Cardiac fibroblast (primary cell): Measurements from ENCODE around the gene PRDM13.

Experiments
- DNase-seq, 2 donors: peaks; one replicate each; pipeline versions ENCODE4 v3.0.0 to v3.0.0-alpha.2; 2010; ENCODE audit warnings: low read depth in 2 of 2
- H3K4me3 ChIP-seq, 2 donors: replicated peaks in 1 of 2; 1 replicate in 1 of 2; 2 replicates in 1 of 2; pipeline ENCODE4 v1.5.1; 2011; ENCODE audit warnings: low read depth in 2 of 2, low read length in 2 of 2, mild to moderate bottlenecking in 2 of 2, moderate library complexity in 1 of 2
- TF ChIP-seq, protein P1 (sequence below): IDR thresholded peaks from one replicate; pipeline ENCODE4 v1.5.1; 2011; ENCODE audit warnings: low read depth, mild to moderate bottlenecking, low read length, inconsistent platforms

The PRDM13 gene

DNA sequence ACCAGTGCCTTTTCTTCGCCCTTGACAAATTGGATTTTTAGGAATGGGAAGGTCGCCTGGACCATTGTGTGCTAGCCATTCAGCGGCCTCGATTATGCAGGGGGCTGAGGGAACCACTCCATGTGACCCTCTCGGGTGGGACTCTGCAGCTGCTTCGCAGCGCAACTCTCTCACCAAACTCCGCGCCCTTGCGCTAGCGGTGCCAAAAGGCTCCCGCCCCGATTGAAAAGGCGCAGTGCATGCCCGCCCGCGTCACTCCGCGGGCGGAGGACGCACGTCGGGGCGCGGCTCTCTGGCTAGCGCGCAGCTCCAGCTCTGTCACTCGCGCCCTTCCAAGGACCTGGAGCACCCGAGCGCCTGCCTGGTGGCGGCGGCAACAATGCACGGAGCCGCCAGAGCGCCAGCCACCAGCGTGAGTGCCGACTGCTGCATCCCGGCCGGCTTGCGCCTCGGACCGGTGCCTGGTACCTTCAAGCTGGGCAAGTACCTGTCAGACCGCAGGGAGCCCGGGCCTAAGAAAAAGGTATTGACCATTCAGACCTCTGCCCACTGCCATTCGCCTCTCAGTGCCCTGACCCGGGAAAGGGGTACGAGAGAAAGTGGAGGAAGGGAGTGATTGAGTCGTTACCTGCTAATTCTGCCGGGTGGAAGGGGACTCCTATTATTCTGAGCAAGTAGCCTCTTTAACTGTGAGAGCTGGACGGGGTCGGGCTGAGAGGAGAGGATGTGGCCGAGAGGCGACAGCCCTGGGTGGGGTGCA lies at the start of gene PRDM13:
PRDM13 (plus strand) TSS at position 178 of the 760 bp plus-strand sequence; CDS start at position 380, 202 bp downstream.
- TF ChIP-seq, protein P1, sequence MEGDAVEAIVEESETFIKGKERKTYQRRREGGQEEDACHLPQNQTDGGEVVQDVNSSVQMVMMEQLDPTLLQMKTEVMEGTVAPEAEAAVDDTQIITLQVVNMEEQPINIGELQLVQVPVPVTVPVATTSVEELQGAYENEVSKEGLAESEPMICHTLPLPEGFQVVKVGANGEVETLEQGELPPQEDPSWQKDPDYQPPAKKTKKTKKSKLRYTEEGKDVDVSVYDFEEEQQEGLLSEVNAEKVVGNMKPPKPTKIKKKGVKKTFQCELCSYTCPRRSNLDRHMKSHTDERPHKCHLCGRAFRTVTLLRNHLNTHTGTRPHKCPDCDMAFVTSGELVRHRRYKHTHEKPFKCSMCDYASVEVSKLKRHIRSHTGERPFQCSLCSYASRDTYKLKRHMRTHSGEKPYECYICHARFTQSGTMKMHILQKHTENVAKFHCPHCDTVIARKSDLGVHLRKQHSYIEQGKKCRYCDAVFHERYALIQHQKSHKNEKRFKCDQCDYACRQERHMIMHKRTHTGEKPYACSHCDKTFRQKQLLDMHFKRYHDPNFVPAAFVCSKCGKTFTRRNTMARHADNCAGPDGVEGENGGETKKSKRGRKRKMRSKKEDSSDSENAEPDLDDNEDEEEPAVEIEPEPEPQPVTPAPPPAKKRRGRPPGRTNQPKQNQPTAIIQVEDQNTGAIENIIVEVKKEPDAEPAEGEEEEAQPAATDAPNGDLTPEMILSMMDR, result no peak
- no peak for DNase-seq
- no peak within 1 kb of the TSS for H3K4me3 ChIP-seq

DNA sequence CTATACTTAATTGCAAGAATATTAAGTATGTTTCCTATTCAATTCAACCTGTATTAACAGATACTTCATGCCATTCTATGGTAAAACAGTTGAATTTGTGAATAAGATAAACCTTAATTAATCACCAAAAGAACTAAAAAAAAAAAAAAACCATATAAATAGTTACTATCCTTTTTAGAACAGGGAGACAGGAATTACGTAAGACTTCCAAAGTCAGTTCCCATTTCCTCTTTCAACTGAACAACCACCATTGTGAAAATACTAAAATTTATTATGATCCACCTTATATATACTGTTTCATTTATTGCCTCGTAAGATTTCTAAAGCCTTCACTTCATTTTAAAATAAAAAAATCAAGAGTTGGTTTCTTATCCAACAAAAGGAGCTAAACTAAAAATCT lies 47.6 kb upstream of the PRDM13 start:
- TF ChIP-seq, protein P1, result no peak
- H3K4me3 ChIP-seq, result no peak overlapping the region
- peak in 1 of 2 donors; percentile 3 for DNase-seq

DNA sequence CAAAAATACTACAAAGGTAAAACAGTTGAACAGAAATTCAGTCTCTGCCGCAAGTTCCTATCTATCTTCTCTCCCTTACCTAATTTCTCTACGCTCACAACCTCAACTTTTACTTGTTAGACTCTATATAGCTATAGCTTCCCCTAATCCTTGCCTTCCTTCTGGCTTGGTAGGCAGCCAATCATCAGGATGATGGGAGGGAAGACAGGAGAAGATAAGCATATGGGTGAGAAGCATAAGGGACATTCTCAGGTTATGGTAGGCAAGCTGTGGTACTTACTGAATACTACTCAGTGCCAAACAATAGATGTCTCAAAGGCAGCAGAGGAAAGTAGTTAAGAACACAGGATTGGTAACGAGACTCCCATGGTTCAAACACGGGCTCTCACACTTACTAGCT lies 46.0 kb upstream of the PRDM13 start:
- no peak overlapping the region for H3K4me3 ChIP-seq
- TF ChIP-seq, protein P1, result no peak
- no peak for DNase-seq

DNA sequence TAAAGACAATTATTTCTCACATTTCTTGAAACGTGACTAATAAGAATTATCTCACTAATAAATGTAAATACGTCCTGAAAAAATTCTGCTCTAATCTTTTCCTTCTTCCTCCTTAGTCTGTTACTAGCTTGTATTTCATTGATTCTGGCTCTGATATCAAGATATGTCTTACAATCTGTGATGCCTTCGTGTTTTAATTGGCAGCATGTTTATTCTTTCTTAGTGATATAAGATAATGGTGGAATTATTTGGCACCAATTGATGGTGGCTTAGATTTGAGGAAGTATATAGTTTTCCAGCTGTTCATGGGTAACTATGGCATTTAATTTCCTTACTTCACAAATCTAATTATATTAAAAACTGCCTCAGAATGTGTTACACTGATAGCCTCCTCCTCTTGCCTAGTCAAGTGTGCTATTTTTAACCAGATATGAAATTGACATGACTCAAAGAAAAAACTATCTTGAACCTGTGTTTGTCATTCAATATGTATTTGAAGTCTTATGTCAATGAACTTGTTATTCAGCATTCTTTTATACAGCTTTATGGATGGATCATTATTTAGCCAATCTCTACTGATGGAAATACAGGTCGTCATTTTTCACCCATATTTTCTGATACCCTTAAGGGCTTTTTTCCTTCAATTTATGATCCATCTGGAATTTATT lies 43.4 kb upstream of the PRDM13 start:
- TF ChIP-seq, protein P1, result no peak
- no peak overlapping the region for H3K4me3 ChIP-seq
- DNase-seq, result no peak

DNA sequence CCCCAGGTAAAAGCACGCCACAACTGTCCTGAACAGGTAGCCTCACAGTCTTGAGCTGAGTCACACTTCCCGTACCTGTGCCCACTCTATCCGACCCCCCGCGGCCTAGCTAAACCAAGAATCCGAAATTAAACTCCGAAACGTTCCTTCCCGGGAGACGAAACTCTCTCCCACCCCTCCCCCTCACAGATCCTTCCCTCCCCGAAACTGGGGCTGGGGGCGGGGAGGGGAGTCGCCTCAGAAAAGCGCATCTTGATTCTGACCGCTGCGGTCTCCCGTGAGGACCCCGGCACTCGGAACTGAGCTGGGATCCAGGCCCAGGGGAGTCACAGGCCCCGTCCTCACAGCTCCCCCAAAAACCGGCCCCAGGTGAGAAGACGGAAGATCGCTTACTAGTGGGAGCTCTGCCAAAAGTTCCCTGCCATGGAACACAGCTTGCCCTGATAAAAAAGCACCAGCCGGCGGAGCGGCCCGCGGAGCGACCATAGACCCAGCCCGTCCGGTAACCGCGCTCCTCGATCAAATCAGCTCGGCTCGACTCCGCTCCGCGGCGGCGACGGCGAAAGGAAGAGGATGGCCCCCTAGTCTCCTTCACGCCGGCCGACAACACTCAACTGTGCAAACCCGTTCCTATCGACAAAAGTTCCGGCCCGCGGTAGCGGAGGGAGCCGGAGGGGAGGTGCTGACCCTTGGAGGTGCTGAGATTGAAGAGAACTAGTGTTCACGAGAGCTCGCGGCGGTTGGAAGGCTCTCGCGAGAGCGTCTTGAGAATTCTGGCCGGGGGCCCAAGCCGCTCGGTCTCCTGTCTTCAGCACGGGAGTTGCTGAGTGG lies 38.3 kb upstream of the PRDM13 start, which contains the start of gene CCNC:
CCNC (minus strand) TSS at position 558 of the 831 bp plus-strand sequence; CDS start at position 425, 133 bp downstream.
- DNase-seq, result peak; percentile 98
- TF ChIP-seq, protein P1, result no peak
- H3K4me3 ChIP-seq, result peak within 1 kb of the TSS; percentile 91 to 98

DNA sequence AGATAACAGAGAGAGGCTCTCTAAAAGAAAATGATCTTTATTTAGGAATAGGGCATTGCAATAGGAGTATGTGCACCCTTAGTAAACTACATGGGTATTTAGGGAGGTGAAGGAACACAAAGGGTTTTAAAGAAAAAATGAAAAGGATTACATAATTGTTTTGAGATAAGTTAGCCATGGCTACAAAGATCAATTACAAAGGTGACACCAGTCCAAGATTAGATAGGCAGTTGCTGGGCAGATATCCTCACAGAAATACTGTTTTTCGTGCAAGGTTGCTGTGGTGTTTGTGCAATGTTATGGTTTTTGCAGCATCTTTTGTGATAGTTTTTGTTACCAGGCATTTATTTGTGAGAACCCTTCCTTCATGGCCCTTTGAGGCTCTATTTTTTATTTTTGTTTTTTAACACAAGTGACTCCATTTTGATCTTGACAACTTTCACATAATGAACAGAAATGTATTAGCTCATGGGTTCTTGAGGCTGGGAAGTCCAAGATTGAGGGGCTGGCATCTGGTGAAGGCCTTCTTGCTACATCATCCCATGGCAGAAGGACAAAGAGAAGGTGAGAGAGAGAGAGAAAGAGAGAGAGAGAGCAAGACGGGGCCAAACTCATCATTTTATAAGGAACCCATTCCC lies 32.5 kb upstream of the PRDM13 start:
- H3K4me3 ChIP-seq, result no peak overlapping the region

More for the DNA sequence above, 32.5 kb upstream of the PRDM13 start:
- TF ChIP-seq, protein P1, result no peak
- no peak for DNase-seq
